Activated CD4-positive, CD25-positive, alpha-beta regulatory T cell treated with anti-CD3 and anti-CD28 coated beads, Interleukin-2, amount 50 U/mL, for 16 hours (primary cell): Measurements from ENCODE around the gene CCT5.
"Not testable (repeated sequence)": the region's sequence is repeated elsewhere in the genome, so short reads cannot be mapped to it uniquely, and the experiment has no call there.

ENCODE experiments used
- DNase-seq: peaks from one replicate; pipeline ENCODE4 v3.0.0-alpha.2; 2020; ENCODE audit warnings: low read depth, low spot score

The CCT5 gene

DNA sequence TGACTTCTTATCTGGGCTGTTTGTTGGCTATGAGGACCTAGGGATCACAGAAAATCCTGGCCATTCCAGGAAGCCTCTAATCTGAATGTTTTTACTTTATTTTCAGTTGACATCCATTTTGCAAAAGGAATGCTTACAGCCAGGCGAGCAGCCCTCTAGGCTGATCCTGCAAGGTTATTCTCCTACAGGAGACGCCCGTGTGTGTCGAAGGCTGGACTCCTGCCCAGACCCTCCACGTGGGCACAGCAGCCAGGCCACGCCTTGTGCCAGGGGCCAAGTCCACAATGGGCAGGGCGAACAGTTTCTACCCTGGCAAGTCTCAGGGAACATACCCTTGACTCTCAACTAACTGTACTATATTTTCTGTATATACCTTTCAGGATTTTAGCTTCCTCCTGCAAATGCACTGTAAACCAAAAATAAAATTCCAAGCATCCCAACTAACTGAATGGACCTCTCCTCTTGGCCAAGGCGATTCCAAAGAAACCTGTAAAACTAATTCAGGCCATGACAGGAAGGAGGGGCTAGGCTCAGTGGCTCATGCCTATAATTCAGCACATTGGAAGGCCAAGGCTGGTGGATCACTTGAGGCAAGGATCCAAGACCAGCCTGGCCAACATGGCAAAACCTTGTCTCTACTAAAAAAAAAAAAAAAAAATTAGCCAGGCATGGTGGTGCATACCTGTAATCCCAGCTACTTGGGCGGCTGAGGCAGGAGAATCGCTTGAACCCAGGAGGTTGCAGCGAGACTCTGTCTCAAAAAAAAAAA lies 51.9 kb downstream of the CCT5 start:
- DNase-seq = no peak

GRCh38 chr5:10303201-10303600 lies 53.1 kb downstream of the CCT5 start:
- DNase-seq = no peak

GRCh38 chr5:10303699-10304170 lies 53.7 kb downstream of the CCT5 start:
- DNase-seq = no peak

DNA sequence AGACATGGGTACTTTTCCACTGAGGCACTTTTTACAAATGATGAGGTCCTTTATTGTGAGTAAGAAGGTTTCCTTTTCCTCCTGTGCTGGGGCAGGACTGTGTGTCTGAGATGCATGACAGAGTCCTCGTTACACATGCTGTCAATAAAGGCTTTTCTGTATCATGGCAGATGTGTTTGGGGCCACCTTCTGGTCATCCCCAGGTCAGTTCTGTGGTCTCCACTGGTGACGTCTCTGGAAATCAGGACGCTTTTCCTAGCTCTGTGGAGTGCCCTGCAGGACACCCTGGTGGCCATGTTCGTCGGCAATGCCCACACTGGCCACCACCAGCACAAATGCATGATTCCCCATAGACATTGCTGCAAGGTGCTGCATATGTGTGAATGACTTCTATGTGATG lies 54.9 kb downstream of the CCT5 start:
- DNase-seq = no peak

GRCh38 chr5:10306114-10306513 lies 56.0 kb downstream of the CCT5 start:
- no peak for DNase-seq

DNA sequence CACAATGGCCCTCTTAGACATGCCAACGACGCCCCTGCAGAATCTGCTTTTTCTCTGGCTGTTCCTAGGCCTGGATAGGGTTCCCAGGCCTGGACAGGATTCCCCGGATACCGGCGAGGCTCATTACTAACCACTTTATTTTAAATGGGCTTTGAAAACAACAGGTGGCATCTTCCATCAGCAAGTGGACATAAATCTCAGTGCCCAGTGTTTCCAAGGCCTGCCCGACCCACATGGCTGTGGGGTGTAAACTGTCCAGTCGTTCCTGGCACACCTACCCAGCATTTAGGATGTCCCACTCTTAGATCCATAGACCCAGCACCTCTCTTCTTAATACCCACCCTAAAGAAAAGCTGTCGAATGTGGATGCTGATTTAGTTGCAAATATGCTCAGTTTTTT lies 56.7 kb downstream of the CCT5 start:
- no peak for DNase-seq

DNA sequence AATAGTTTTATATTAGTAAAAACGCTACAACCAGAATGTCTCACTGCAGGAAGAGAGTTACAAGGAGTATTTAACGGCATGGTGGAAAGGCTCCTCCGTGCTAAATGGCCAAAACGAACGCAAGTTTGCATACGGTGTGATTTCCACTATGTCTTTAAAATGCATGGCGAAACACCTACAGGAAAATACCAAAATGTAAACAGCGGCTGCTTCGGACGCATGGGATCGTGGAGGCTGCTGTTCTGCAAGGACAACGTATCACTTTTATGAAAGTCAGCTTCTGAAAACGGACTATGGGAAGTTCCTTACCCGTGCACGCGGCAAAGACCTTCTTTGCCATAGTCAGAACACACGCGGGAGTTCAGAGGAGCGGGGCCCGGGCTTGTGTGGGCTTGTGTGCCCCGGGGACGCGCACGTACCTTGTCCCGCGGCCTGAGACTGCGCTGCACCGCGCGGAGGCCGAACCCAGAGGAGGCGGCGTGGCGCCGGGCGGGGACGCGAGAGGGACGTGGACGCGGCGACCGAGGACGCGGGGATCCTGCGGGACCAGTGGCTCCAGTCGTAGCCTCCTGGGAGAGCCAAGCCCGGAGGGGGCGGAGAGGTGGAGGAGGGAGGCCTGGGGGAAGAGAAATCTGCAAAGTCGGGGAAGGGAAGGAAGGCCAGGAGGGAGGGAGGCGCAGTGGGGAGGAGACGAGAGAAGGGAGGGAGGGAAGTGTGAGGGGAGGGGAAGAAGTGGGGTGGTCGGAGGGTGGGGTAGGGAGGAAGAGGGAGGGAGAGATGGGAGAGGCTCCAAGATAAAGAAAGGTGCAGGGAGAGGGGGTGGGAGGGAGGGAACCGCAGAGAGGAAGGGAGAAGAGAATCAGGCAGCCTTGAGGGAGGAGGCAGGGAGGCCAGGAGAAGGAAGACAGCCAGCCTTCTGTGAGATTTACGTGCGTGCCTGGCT lies 57.4 kb downstream of the CCT5 start, which contains the start of gene CMBL:
Gene CMBL, minus strand, starts transcription at position 697 of the 943 bp plus-strand sequence. CDS start 17,140 bp downstream, outside the sequence.
- DNase-seq = no peak

- no peak for DNase-seq
These were observed 58.8 kb downstream of the CCT5 start for GRCh38 chr5:10308844-10309243.

DNA sequence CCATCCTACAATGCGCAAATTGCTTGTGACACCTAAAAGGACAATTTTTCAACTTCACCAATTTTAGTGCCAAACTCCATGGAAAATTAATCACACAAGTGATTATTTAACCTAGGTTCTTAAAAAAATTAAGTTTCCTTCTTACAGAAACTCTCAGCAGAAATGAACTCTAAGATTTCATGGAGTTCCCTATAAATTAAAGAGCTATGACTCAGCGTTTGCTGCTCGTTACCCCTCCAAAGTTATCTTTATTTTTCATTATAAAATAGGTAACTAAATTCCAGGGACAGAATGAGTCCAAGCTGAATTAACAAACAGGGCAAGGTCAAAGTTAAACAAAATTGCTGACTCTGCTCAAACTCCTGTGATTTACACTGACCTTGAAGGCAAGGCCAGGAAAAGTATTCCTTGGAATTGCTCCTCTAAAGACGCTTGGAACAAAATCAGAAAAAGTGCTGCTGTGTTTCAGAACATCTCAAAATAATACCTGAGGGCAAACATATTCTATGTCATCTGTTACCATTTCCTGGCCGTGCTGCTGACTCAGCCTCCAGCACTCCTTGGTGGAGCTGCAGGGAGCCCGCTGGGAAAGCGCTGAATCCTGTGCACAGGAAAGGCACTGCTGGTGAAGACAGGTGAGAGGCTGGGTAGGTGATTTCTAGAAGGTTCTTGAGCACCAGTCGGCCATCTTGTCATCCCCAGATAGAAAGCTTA lies 60.1 kb downstream of the CCT5 start:
- no peak for DNase-seq

- not testable (repeated sequence) for DNase-seq
These were observed 60.9 kb downstream of the CCT5 start for GRCh38 chr5:10310835-10311570.

- DNase-seq = no peak
These were observed 61.7 kb downstream of the CCT5 start for GRCh38 chr5:10311595-10312425.

DNA sequence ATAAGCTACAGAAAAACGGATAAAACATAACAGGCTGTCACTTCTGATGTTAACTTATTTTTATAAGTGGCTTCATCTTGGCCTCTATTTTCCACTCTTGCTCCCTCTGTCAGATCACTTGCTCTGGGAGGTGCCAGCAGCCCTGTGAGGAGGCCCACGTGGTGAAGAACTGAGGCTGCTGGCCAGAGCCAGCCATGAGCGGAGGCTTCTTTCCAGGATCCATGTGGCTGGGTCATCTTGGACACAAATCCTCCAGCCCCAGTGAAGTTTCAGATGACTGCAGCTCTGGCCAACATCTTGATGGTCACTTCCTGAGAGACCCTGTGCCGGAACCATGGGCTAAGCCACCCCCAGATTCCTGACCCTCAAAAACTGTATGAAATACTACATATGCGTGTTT lies 65.1 kb downstream of the CCT5 start:
- no peak for DNase-seq
